CD4-positive, alpha-beta memory T cell (primary cell): ENCODE data around the gene VSIR. TPM values are rescaled to one million over a fixed set of nuclear protein-coding genes. Genes with fewer than 3 reads are reported as not detected.
A peak's percentile ranks its signal among the peaks of the same experiment; 100 is the strongest.

Source experiments
- CTCF ChIA-PET: fragments of 350-600 bp; sonication (Branson Sonifier 250); formaldehyde crosslinking; loops from one replicate; lab custom pipeline; 2021; ENCODE audit warnings: inconsistent platforms; ENCODE audit not compliant: partially characterized antibody; lab: Charles Lee
- POLR2A ChIA-PET: fragments of 350-600 bp; sonication (Branson Sonifier 250); formaldehyde crosslinking; loops from one replicate; lab custom pipeline; 2021; ENCODE audit not compliant: partially characterized antibody; lab: Charles Lee
- DNase-seq, 5 donors: peaks; one replicate each; pipeline versions ENCODE4 v3.0.0 to v3.0.0-alpha.2; 2020 to 2022; ENCODE audit warnings: mixed read lengths in 1 of 5
- H3K27ac ChIP-seq: one replicate; pipeline ENCODE4 v1.7.0; 2013; ENCODE audit warnings: low read depth, low read length
- H3K27me3 ChIP-seq: 2 replicates; pipeline ENCODE4 v1.7.0; 2013; ENCODE audit warnings: mild to moderate bottlenecking, low read length, moderate library complexity; ENCODE audit not compliant: insufficient read depth
- H3K36me3 ChIP-seq: 2 replicates; pipeline ENCODE4 v1.7.0; 2013; ENCODE audit warnings: mild to moderate bottlenecking, low read length, moderate library complexity; ENCODE audit not compliant: insufficient read depth
- H3K4me1 ChIP-seq: 2 replicates; pipeline ENCODE4 v1.7.0; 2013; ENCODE audit warnings: mild to moderate bottlenecking, low read length, moderate library complexity; ENCODE audit not compliant: insufficient read depth
- H3K4me3 ChIP-seq, 2 donors: one replicate each; pipeline ENCODE4 v1.7.0; 2013; ENCODE audit warnings: low read length in 2 of 2, mild to moderate bottlenecking in 1 of 2
- H3K9me3 ChIP-seq, 2 donors: one replicate each; pipeline ENCODE4 v1.7.0; 2013; ENCODE audit warnings: low read length in 2 of 2, control low read depth in 1 of 2; ENCODE audit not compliant: control insufficient read depth in 1 of 2
- H3K27ac Mint-ChIP-seq, 7 donors: one replicate each; pipeline ENCODE4 v1.8.0; 2020 to 2021; ENCODE audit warnings: mixed read lengths in 7 of 7, mild to moderate bottlenecking in 6 of 7, inconsistent platforms in 3 of 7, moderate library complexity in 3 of 7
- H3K27me3 Mint-ChIP-seq, 2 donors: one replicate each; pipeline ENCODE4 v1.8.0; 2020 to 2021; ENCODE audit warnings: mixed read lengths in 2 of 2
- H3K36me3 Mint-ChIP-seq, 2 donors: one replicate each; pipeline ENCODE4 v1.8.0; 2020 to 2021; ENCODE audit warnings: mixed read lengths in 2 of 2, inconsistent platforms in 1 of 2, mild to moderate bottlenecking in 1 of 2
- H3K4me1 Mint-ChIP-seq, 4 donors: one replicate each; pipeline ENCODE4 v1.8.0; 2020 to 2021; ENCODE audit warnings: mixed read lengths in 4 of 4, mild to moderate bottlenecking in 1 of 4
- H3K4me3 Mint-ChIP-seq, 8 donors: one replicate each; pipeline ENCODE4 v1.8.0; 2020 to 2021; ENCODE audit warnings: mixed read lengths in 8 of 8, mild to moderate bottlenecking in 7 of 8, moderate library complexity in 6 of 8, inconsistent platforms in 3 of 8
- H3K9me3 Mint-ChIP-seq, 8 donors: one replicate each; pipeline ENCODE4 v1.8.0; 2020 to 2021; ENCODE audit warnings: mixed read lengths in 8 of 8, mild to moderate bottlenecking in 5 of 8, inconsistent platforms in 3 of 8, moderate library complexity in 1 of 8
- intact Hi-C: fragments of 100-400 bp; cut with micrococcal nuclease; formaldehyde crosslinking; loops from one replicate; pipeline ENCODE4 v1.15.1; 2023
- polyA plus RNA-seq, 2 donors: library from polyadenylated mRNA; unstranded; fragments of 300-500 nt; fragmentation: Illumina TruSeq; gene quantifications; one replicate each; pipeline ENCODE4 v1.2.3, GENCODE V29; 2021
- total RNA-seq, 2 experiments: library from RNA; stranded (reverse); gene quantifications; one replicate each; pipeline ENCODE4 v1.2.3, GENCODE V29; 2021

Gene VSIR
- total and polyA plus RNA-seq, 4 experiments from 2014 or later: 97.8 to 372 (median 224) TPM

- peaks cover 75 to 98% (median 92%) of the 10 kb centered on the region in 4 donors for H3K4me1 Mint-ChIP-seq
- H3K27me3 Mint-ChIP-seq: no peaks in the 10 kb centered on the region
- H3K36me3 Mint-ChIP-seq: peaks cover 22 to 40% of the 10 kb centered on the region in 2 donors
- ChIA-PET POLR2A (interaction anchor here (0.7 to 26.4 kb wide), 9 partner anchors 8 to 429 kb away, joined by 3 to 1191 read pairs (median 24); partner anchors contain the start of genes C10orf105, PSAP, SLC29A3 and VSIR), CTCF (interaction anchor here (0.6 to 10.0 kb wide), 19 partner anchors 9 to 433 kb away, joined by 3 to 64 read pairs (median 6); partner anchors contain the start of gene VSIR)
- intact Hi-C loops: loop anchor here (1.0 to 10.0 kb wide), 5 partner anchors 12 to 337 kb away; partner anchors contain the start of genes SPOCK2 and VSIR
- Histone ChIP-seq H3K36me3 (peaks cover 15% of the 10 kb centered on the region), H3K27me3 (no peaks in the 10 kb centered on the region), H3K4me1 (peaks cover 100% of the 10 kb centered on the region), H3K9me3 (no peaks in the 10 kb centered on the region), H3K4me3 (peak overlapping the region in 1 of 2 donors; percentile 22), H3K27ac (peak overlapping the region; percentile 58)
- peak overlapping the region; percentile 92 to 99 (median 98) for H3K27ac Mint-ChIP-seq
- no peaks in the 10 kb centered on the region for H3K9me3 Mint-ChIP-seq
- H3K4me3 Mint-ChIP-seq: peak overlapping the region; percentile 52 to 89 (median 84)
- no peak for DNase-seq
Measured at GRCh38 chr10:71747551-71748523, 25.5 kb downstream of the VSIR start.

DNA sequence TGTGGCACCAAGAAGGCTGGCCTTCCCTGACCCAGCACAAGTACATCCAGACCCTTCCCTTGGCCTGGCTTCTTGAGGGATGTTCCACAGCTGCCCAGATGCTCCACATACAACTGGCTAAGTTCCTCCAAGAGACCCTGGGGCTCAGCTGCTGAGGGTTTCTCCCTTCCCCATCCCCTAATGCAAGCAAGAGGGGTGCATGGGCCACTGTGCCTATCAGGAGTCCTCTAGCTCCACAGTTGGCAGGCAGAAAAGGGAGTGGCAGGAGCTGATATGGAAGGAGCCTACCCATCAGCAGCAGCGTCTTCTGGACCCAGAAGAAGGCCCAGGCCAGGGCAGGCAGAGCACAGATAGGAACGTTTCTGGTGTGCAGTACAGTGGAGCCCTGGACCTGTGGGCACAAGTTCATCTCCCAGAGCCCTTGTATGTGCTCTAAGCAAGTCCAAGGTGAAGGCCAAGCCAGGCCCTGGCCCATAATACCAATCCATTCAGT lies 26.2 kb downstream of the VSIR start:
- Mint-ChIP-seq H3K27ac (peak overlapping the region; percentile 92 to 99 (median 98)), H3K4me1 (peaks cover 75 to 98% (median 92%) of the 10 kb centered on the region in 4 donors), H3K27me3 (no peaks in the 10 kb centered on the region), H3K9me3 (no peaks in the 10 kb centered on the region), H3K4me3 (peak overlapping the region; percentile 52 to 89 (median 68)), H3K36me3 (peaks cover 19 to 32% of the 10 kb centered on the region in 2 donors)
- ChIA-PET POLR2A (interaction anchor here (2.5 to 26.4 kb wide), 5 partner anchors 7 to 51 kb away, joined by 24 to 1191 read pairs (median 164); partner anchors contain the start of genes C10orf105 and VSIR), CTCF (interaction anchor here (0.6 to 10.0 kb wide), 13 partner anchors 10 to 432 kb away, joined by 3 to 64 read pairs (median 4); partner anchors contain the start of gene VSIR)
- DNase-seq: no peak
- intact Hi-C loops: loop anchor here (10.0 kb wide), 1 partner anchor 338 kb away; the partner anchor contains the start of gene SPOCK2
- peaks cover 100% of the 10 kb centered on the region for H3K4me1 ChIP-seq
- no peaks in the 10 kb centered on the region for H3K9me3 ChIP-seq
- H3K27ac ChIP-seq: peak overlapping the region; percentile 58
- no peaks in the 10 kb centered on the region for H3K27me3 ChIP-seq
- H3K4me3 ChIP-seq: no peak overlapping the region
- peaks cover 11% of the 10 kb centered on the region for H3K36me3 ChIP-seq

GRCh38 chr10:71746344-71747037 lies 26.8 kb downstream of the VSIR start:
- CTCF ChIA-PET: interaction anchor here (1.0 to 10.0 kb wide), 11 partner anchors 10 to 431 kb away, joined by 3 to 64 read pairs (median 6); partner anchors contain the start of gene VSIR

GRCh38 chr10:71745664-71746250 lies 27.6 kb downstream of the VSIR start:
- peak in 1 of 5 donors; percentile 35 for DNase-seq
- POLR2A ChIA-PET: interaction anchor here (1.5 to 26.4 kb wide), 5 partner anchors 12 to 105 kb away, joined by 3 to 1191 read pairs (median 164); partner anchors contain the start of genes C10orf105, PSAP and VSIR
- Mint-ChIP-seq H3K27ac (peak overlapping the region; percentile 90 to 99 (median 98)), H3K4me1 (peaks cover 78 to 100% (median 97%) of the 10 kb centered on the region in 4 donors), H3K9me3 (no peaks in the 10 kb centered on the region), H3K36me3 (peaks cover 14 to 23% of the 10 kb centered on the region in 2 donors), H3K27me3 (no peaks in the 10 kb centered on the region), H3K4me3 (peak overlapping the region in 7 of 8 donors; percentile 40 to 75 (median 66))
- H3K27me3 ChIP-seq: no peaks in the 10 kb centered on the region
- intact Hi-C loops: loop anchor here (10.0 kb wide), 1 partner anchor 339 kb away; the partner anchor contains the start of gene SPOCK2
- CTCF ChIA-PET: interaction anchor here (1.2 to 10.0 kb wide), 8 partner anchors 9 to 49 kb away, joined by 3 to 64 read pairs (median 16); partner anchors contain the start of gene VSIR
- peaks cover 100% of the 10 kb centered on the region for H3K4me1 ChIP-seq
- H3K36me3 ChIP-seq: peaks cover 7% of the 10 kb centered on the region
- H3K4me3 ChIP-seq: no peak overlapping the region
- peak overlapping the region; percentile 58 for H3K27ac ChIP-seq
- no peaks in the 10 kb centered on the region for H3K9me3 ChIP-seq

More at GRCh38 chr10:71746344-71747037, 26.8 kb downstream of the VSIR start:
- no peak overlapping the region for H3K4me3 ChIP-seq
- H3K27ac Mint-ChIP-seq: peak overlapping the region; percentile 92 to 99 (median 98)
- DNase-seq: no peak
- H3K36me3 ChIP-seq: peaks cover 11% of the 10 kb centered on the region
- peaks cover 16 to 27% of the 10 kb centered on the region in 2 donors for H3K36me3 Mint-ChIP-seq
- no peaks in the 10 kb centered on the region for H3K27me3 ChIP-seq
- peaks cover 74 to 98% (median 93%) of the 10 kb centered on the region in 4 donors for H3K4me1 Mint-ChIP-seq
- H3K4me1 ChIP-seq: peaks cover 100% of the 10 kb centered on the region
- intact Hi-C loops: loop anchor here (10.0 kb wide), 1 partner anchor 338 kb away; the partner anchor contains the start of gene SPOCK2
- H3K27me3 Mint-ChIP-seq: no peaks in the 10 kb centered on the region
- no peaks in the 10 kb centered on the region for H3K9me3 Mint-ChIP-seq
- peak overlapping the region in 7 of 8 donors; percentile 61 to 89 (median 68) for H3K4me3 Mint-ChIP-seq
- H3K27ac ChIP-seq: peak overlapping the region; percentile 58
- no peaks in the 10 kb centered on the region for H3K9me3 ChIP-seq
- POLR2A ChIA-PET: interaction anchor here (1.5 to 26.4 kb wide), 5 partner anchors 11 to 104 kb away, joined by 5 to 1191 read pairs (median 164); partner anchors contain the start of genes C10orf105, PSAP and VSIR

DNA sequence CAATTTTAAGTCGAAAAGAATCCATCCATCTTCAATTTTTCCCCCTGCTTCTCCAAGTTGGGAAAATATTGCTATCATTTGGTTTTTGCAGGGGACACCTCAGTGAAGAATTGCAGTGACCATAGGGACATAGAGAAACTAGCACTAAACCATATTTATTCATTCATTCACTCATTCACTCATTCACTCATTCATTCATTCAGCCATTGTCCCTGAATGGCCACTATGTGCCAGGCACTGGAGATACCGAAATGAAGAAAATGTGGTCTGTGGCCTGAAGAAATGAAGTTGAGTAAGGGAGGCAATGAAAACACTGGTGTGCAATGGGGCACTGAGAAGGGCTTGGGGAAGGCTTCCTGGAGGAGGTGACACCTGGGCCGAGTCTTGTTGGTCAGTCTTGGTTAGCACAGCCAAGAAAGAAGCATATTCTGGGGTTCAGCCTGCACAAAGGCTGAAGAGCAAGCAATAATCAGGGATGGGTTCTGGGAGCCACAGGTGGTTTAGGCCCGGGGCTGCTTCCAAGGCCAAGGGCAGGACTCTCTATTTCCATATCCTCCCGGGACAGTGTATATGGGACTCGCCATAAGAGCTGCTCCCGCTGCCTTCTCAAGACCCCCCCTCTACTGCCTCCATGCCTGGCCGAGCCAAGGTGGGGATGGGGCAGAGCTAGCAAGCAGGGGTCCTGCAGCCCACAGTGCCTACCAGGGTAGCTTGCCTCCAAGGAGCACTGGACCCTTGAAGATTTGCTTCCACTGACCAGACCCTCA lies 28.2 kb downstream of the VSIR start:
- H3K27me3 Mint-ChIP-seq: no peaks in the 10 kb centered on the region

More for the DNA sequence above, 28.2 kb downstream of the VSIR start:
- ChIA-PET CTCF (interaction anchor here (2.1 to 10.0 kb wide), 5 partner anchors 8 to 49 kb away, joined by 9 to 64 read pairs (median 29); no protein-coding TSS in a partner anchor), POLR2A (interaction anchor here (1.5 to 26.4 kb wide), 5 partner anchors 13 to 106 kb away, joined by 3 to 1191 read pairs (median 164); partner anchors contain the start of genes C10orf105, PSAP and VSIR)
- peaks cover under 1% of the 10 kb centered on the region for H3K36me3 ChIP-seq
- H3K27me3 ChIP-seq: no peaks in the 10 kb centered on the region
- intact Hi-C loops: loop anchor here (10.0 kb wide), 1 partner anchor 340 kb away; the partner anchor contains the start of gene SPOCK2
- peaks cover 78 to 100% (median 97%) of the 10 kb centered on the region in 4 donors for H3K4me1 Mint-ChIP-seq
- H3K27ac Mint-ChIP-seq: peak overlapping the region; percentile 27 to 99 (median 92)
- H3K4me1 ChIP-seq: peaks cover 100% of the 10 kb centered on the region
- H3K27ac ChIP-seq: peak overlapping the region; percentile 2
- H3K4me3 Mint-ChIP-seq: peak overlapping the region; percentile 20 to 82 (median 65)
- no peak overlapping the region for H3K4me3 ChIP-seq
- DNase-seq: peak in 1 of 5 donors; percentile 40
- H3K9me3 Mint-ChIP-seq: no peaks in the 10 kb centered on the region
- H3K36me3 Mint-ChIP-seq: peaks cover 7 to 16% of the 10 kb centered on the region in 2 donors
- H3K9me3 ChIP-seq: no peaks in the 10 kb centered on the region
